Endothelial cell (in vitro differentiated cells): ENCODE data around the gene LEKR1. TPM values are rescaled to one million over a fixed set of nuclear protein-coding genes. Genes with fewer than 3 reads are reported as not detected.
"Not testable (repeated sequence)": the region's sequence is repeated elsewhere in the genome, so short reads cannot be mapped to it uniquely, and the experiment has no call there.

Experiments used
- DNase-seq: peaks from one replicate; pipeline ENCODE4 v3.0.0; 2021; ENCODE audit warnings: low spot score
- H3K27ac Mint-ChIP-seq: one replicate; pipeline ENCODE4 v1.8.0; 2021; ENCODE audit warnings: mixed read lengths, inconsistent platforms; ENCODE audit not compliant: unreplicated experiment
- H3K27me3 Mint-ChIP-seq: one replicate; pipeline ENCODE4 v1.8.0; 2021; ENCODE audit warnings: mild to moderate bottlenecking, moderate library complexity, mixed read lengths, inconsistent platforms; ENCODE audit not compliant: unreplicated experiment
- H3K36me3 Mint-ChIP-seq: one replicate; pipeline ENCODE4 v1.8.0; 2021; ENCODE audit warnings: mild to moderate bottlenecking, low read depth, mixed read lengths, inconsistent platforms; ENCODE audit not compliant: unreplicated experiment
- H3K4me1 Mint-ChIP-seq: one replicate; pipeline ENCODE4 v1.8.0; 2021; ENCODE audit warnings: mild to moderate bottlenecking, mixed read lengths, inconsistent platforms; ENCODE audit not compliant: unreplicated experiment
- H3K4me3 Mint-ChIP-seq: one replicate; pipeline ENCODE4 v1.8.0; 2021; ENCODE audit warnings: mild to moderate bottlenecking, mixed read lengths, inconsistent platforms; ENCODE audit not compliant: unreplicated experiment
- H3K9me3 Mint-ChIP-seq: one replicate; pipeline ENCODE4 v1.8.0; 2021; ENCODE audit warnings: mixed read lengths, inconsistent platforms; ENCODE audit not compliant: unreplicated experiment
- total RNA-seq: library from RNA; stranded (reverse); fragmentation: NEBNext Ultra II Directional; extraction: Animal tissue kit (Norgen Biotek cat#: 25700); gene quantifications from one replicate; pipeline ENCODE4 v1.2.1, GENCODE V29; 2021; ENCODE audit not compliant: unreplicated experiment
- TF ChIP-seq, protein P1 (sequence below): fragments of 200-600 bp; sonication (generic); IDR thresholded peaks from one replicate; pipeline ENCODE4 v1.5.0; 2021; ENCODE audit warnings: antibody characterized with exemption; ENCODE audit not compliant: unreplicated experiment

The LEKR1 gene
- total RNA-seq, 1 donor from 2014 or later: 0.18 TPM

GRCh38 chr3:156963096-156963495, 136.9 kb downstream of the LEKR1 start:
- Mint-ChIP-seq H3K4me1 (no peaks in the 10 kb centered on the region), H3K4me3 (no peak overlapping the region), H3K27ac (no peak overlapping the region), H3K36me3 (no peaks in the 10 kb centered on the region), H3K27me3 (no peaks in the 10 kb centered on the region), H3K9me3 (no peaks in the 10 kb centered on the region)
- no peak for DNase-seq
- TF ChIP-seq, protein P1, sequence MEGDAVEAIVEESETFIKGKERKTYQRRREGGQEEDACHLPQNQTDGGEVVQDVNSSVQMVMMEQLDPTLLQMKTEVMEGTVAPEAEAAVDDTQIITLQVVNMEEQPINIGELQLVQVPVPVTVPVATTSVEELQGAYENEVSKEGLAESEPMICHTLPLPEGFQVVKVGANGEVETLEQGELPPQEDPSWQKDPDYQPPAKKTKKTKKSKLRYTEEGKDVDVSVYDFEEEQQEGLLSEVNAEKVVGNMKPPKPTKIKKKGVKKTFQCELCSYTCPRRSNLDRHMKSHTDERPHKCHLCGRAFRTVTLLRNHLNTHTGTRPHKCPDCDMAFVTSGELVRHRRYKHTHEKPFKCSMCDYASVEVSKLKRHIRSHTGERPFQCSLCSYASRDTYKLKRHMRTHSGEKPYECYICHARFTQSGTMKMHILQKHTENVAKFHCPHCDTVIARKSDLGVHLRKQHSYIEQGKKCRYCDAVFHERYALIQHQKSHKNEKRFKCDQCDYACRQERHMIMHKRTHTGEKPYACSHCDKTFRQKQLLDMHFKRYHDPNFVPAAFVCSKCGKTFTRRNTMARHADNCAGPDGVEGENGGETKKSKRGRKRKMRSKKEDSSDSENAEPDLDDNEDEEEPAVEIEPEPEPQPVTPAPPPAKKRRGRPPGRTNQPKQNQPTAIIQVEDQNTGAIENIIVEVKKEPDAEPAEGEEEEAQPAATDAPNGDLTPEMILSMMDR: no peak

GRCh38 chr3:156964577-156964976, 138.4 kb downstream of the LEKR1 start:
- TF ChIP-seq, protein P1: no peak
- Mint-ChIP-seq H3K9me3 (no peaks in the 10 kb centered on the region), H3K4me1 (no peaks in the 10 kb centered on the region), H3K27me3 (no peaks in the 10 kb centered on the region), H3K27ac (no peak overlapping the region), H3K4me3 (no peak overlapping the region), H3K36me3 (no peaks in the 10 kb centered on the region)
- DNase-seq: no peak

DNA sequence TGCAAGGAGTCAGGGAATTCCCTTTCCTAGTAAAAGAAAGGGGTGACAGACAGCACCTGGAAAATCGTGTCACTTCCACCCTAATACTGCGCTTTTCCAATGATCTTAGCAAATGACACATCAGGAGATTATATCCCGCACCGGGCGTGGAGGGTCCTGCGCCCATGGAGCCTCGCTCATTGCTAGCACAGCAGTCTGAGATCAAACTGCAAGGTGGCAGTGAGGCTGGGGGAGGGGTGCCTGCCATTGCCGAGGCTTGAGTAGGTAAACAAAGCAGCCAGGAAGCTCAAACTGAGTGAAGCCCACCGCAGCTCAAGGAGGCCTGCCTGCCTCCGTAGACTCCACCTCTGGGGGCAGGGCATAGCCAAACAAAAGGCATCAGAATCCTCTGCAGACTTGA, 140.2 kb downstream of the LEKR1 start:
- not testable (repeated sequence) for H3K36me3 Mint-ChIP-seq, H3K27me3 Mint-ChIP-seq, H3K9me3 Mint-ChIP-seq, H3K4me1 Mint-ChIP-seq, H3K27ac Mint-ChIP-seq, H3K4me3 Mint-ChIP-seq, DNase-seq

DNA sequence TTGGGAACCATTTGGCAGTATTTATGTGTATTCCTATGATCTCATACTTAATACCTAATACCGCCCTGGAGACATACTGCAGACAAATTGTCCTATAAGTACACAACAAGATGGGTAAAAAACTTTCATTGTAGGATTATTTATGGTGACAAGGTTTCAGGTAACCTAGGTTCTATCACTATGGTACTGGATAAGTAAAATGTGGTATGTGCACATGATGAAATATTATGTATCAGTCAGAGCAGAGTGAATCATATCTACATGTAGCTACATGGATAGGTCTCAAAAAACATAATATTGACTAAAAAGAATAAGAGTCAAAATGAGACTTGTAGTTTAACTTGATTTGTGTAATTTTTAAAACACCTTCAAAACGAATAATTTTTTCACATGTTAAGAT, 147.8 kb downstream of the LEKR1 start:
- Mint-ChIP-seq H3K36me3 (no peaks in the 10 kb centered on the region), H3K4me1 (no peaks in the 10 kb centered on the region), H3K4me3 (no peak overlapping the region), H3K9me3 (no peaks in the 10 kb centered on the region), H3K27ac (no peak overlapping the region), H3K27me3 (no peaks in the 10 kb centered on the region)
- DNase-seq: no peak
- TF ChIP-seq, protein P1: no peak

DNA sequence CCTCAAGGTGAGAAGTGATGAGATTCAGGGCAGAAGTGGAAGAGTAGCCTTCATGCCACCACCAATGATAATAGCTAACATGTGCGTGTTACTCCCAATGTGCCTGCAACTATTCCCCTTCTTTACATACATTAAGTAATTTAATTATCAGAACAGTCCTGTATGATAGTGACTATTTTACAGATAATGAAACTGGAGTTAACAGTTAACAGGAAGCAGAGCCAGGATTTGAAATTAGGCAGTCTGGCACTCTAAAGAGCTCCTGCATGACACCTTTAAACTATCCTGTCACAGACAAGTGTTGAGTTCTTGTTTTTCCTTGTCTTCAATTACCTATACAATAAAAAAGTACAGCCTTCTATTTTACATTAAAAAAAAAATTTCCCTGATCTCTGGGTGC, 148.8 kb downstream of the LEKR1 start:
- TF ChIP-seq, protein P1: no peak
- no peak for DNase-seq
- no peaks in the 10 kb centered on the region for H3K4me1 Mint-ChIP-seq
- H3K27ac Mint-ChIP-seq: no peak overlapping the region
- H3K27me3 Mint-ChIP-seq: no peaks in the 10 kb centered on the region
- H3K36me3 Mint-ChIP-seq: no peaks in the 10 kb centered on the region
- H3K4me3 Mint-ChIP-seq: no peak overlapping the region
- no peaks in the 10 kb centered on the region for H3K9me3 Mint-ChIP-seq

GRCh38 chr3:156975721-156976120, 149.6 kb downstream of the LEKR1 start:
- no peaks in the 10 kb centered on the region for H3K36me3 Mint-ChIP-seq
- H3K27ac Mint-ChIP-seq: no peak overlapping the region
- H3K4me3 Mint-ChIP-seq: no peak overlapping the region
- no peaks in the 10 kb centered on the region for H3K27me3 Mint-ChIP-seq
- H3K9me3 Mint-ChIP-seq: no peaks in the 10 kb centered on the region
- H3K4me1 Mint-ChIP-seq: no peaks in the 10 kb centered on the region
- no peak for DNase-seq
- TF ChIP-seq, protein P1: no peak
